ENCODE data around the gene HDLBP.

Gene HDLBP

DNA sequence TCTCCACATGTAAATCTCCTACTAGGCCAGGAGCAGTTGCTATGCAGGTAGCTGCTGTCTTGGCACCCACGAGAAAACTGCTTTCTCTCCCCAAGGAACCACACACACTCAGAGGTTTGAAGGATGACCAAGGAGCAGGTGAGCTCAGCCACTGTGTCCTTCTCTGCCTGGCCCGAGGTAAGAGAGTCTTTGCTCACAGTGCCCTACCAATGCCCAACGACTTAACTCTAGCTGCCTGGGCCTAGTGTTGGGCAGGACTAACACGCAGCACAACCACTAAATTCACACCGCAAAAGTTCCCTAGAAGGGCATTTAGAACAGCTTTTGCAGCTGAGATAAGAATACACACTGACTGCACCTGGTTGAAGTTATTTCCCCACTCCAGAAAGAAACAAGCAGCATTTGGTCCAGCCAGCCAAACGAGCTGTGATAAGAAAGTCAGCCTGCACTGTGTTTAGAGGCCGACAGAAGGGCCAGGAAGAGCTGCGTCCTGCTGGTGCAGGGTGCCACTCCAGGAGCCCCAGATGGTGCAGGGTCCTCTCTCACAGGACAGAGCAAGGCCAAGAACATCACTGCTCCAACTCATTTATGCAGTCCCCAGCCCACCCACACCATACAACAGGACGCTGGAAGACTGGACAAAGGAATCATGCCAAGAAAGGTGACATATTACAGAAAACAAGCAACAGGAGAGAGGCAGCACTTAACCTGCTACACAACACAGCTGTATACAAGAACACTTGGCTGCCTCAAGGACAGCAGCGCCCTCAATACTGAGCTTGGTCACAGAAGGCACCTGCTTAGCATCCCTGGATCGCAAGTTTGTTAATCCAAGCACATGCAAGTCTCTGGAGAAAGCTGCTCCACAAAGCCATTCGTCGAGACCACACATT, 12.5 kb downstream of the HDLBP start:
- no peaks in the 10 kb centered on the region for H3K27me3 ChIP-seq (ENCODE audit: low read depth, low read length)
- no peaks in the 10 kb centered on the region for H3K9me3 ChIP-seq (ENCODE audit: insufficient read depth, low read length)
- H2AFZ ChIP-seq (ENCODE audit: low read depth, low read length), result no peak overlapping the region
- H3K36me3 ChIP-seq (replicated peaks; ENCODE audit: low read depth, low read length), result no peaks in the 10 kb centered on the region
- peaks cover 59% of the 10 kb centered on the region for H4K20me1 ChIP-seq (ENCODE audit: insufficient read depth, low read length)
- peaks cover 97% of the 10 kb centered on the region for H3K79me2 ChIP-seq (ENCODE audit: low read length)
- no peak overlapping the region for H3K4me2 ChIP-seq (ENCODE audit: low read length)
- no peak overlapping the region for H3K4me3 ChIP-seq (ENCODE audit: low read length)
- TF ChIP-seq, protein P1, sequence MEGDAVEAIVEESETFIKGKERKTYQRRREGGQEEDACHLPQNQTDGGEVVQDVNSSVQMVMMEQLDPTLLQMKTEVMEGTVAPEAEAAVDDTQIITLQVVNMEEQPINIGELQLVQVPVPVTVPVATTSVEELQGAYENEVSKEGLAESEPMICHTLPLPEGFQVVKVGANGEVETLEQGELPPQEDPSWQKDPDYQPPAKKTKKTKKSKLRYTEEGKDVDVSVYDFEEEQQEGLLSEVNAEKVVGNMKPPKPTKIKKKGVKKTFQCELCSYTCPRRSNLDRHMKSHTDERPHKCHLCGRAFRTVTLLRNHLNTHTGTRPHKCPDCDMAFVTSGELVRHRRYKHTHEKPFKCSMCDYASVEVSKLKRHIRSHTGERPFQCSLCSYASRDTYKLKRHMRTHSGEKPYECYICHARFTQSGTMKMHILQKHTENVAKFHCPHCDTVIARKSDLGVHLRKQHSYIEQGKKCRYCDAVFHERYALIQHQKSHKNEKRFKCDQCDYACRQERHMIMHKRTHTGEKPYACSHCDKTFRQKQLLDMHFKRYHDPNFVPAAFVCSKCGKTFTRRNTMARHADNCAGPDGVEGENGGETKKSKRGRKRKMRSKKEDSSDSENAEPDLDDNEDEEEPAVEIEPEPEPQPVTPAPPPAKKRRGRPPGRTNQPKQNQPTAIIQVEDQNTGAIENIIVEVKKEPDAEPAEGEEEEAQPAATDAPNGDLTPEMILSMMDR (IDR thresholded peaks at IDR 0.05; ENCODE audit: low read depth, low read length), result no peak
- TF ChIP-seq EZH2phosphoT487 (IDR thresholded peaks at IDR 0.05; ENCODE audit: low read depth), result no peak
- no peaks in the 10 kb centered on the region for H3K4me1 ChIP-seq (ENCODE audit: low read length)
- no peak overlapping the region for H3K27ac ChIP-seq (ENCODE audit: low read length)
- no peak overlapping the region for H3K9ac ChIP-seq (ENCODE audit: low read length)

DNA sequence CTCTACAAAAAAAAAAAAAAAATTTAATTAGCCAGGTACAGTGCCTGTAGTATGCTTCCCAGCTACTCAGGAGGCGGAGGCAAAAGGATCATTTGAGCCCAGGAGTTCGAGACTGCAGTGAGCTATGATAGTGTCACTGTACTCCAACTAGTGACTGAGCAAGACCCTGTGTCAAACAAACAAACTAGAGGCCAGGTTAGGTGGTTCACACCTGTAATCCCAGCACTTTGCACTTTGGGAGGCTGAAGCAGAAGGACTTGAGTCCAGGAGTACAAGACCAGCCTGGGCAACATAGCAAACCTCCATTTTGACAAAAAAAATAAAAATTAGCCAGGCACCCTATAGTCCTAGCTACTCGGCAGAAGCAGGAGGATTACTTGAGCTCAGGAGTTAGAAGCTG, 13.4 kb downstream of the HDLBP start:
- Histone ChIP-seq H3K9ac (ENCODE audit: low read length) (no peak overlapping the region), H4K20me1 (ENCODE audit: insufficient read depth, low read length) (peaks cover 60% of the 10 kb centered on the region), H3K4me3 (ENCODE audit: low read length) (no peak overlapping the region), H3K9me3 (ENCODE audit: insufficient read depth, low read length) (no peaks in the 10 kb centered on the region), H3K79me2 (ENCODE audit: low read length) (peaks cover 94% of the 10 kb centered on the region), H3K27ac (ENCODE audit: low read length) (no peak overlapping the region), H3K4me1 (ENCODE audit: low read length) (no peaks in the 10 kb centered on the region), H3K36me3 (replicated peaks; ENCODE audit: low read depth, low read length) (no peaks in the 10 kb centered on the region), H3K4me2 (ENCODE audit: low read length) (no peak overlapping the region), H2AFZ (ENCODE audit: low read depth, low read length) (no peak overlapping the region), H3K27me3 (ENCODE audit: low read depth, low read length) (no peaks in the 10 kb centered on the region)
- no peak for TF ChIP-seq EZH2phosphoT487 (IDR thresholded peaks at IDR 0.05; ENCODE audit: low read depth)
- TF ChIP-seq, protein P1 (IDR thresholded peaks at IDR 0.05; ENCODE audit: low read depth, low read length), result no peak

DNA sequence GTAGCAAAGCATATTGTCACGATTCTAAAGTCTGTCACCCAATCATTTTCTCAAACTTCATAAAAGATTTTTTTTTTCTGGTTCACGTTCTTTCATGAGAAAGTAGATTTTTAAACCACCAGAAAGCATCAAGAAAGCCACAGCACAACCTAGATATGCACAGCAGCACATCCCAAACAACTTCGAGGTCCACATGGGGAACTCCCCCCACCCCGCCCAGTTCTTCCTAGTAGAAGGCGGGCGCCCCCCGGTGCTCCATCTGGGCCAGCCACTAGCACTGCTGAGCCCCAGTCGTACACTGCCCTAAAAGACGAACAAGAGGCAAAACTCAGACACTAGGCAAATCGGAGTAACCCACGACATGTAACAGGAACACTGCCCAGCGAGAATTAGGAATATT, 15.5 kb downstream of the HDLBP start:
- Histone ChIP-seq H2AFZ (ENCODE audit: low read depth, low read length) (no peak overlapping the region), H3K79me2 (ENCODE audit: low read length) (peaks cover 95% of the 10 kb centered on the region), H3K36me3 (replicated peaks; ENCODE audit: low read depth, low read length) (no peaks in the 10 kb centered on the region), H3K4me3 (ENCODE audit: low read length) (no peak overlapping the region), H3K9ac (ENCODE audit: low read length) (no peak overlapping the region), H3K27ac (ENCODE audit: low read length) (no peak overlapping the region), H3K4me1 (ENCODE audit: low read length) (no peaks in the 10 kb centered on the region), H3K4me2 (ENCODE audit: low read length) (no peak overlapping the region), H4K20me1 (ENCODE audit: insufficient read depth, low read length) (peaks cover 75% of the 10 kb centered on the region), H3K9me3 (ENCODE audit: insufficient read depth, low read length) (no peaks in the 10 kb centered on the region), H3K27me3 (ENCODE audit: low read depth, low read length) (no peaks in the 10 kb centered on the region)
- TF ChIP-seq, protein P1 (IDR thresholded peaks at IDR 0.05; ENCODE audit: low read depth, low read length), result no peak
- TF ChIP-seq EZH2phosphoT487 (IDR thresholded peaks at IDR 0.05; ENCODE audit: low read depth), result no peak

DNA sequence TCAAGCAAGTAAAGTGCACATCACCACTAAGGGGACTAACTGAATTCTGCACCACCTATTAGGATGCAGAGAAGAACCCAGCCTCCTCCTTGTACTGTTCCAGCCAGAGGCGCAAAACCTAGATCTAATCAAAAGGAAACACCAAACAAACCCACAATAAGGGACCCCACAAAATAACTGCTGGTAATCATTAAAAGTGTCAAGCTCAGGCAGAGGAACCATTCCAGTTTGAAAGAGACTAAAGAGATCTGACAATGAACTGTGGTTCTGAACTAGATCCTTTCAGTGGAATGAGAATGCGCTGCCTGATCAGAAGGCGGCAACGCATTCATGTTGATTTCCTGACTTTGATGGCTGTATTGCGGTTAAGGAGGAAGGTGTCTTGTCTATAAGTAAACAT, 16.8 kb downstream of the HDLBP start:
- Histone ChIP-seq H3K36me3 (replicated peaks; ENCODE audit: low read depth, low read length) (no peaks in the 10 kb centered on the region), H3K4me3 (ENCODE audit: low read length) (no peak overlapping the region), H3K27ac (ENCODE audit: low read length) (no peak overlapping the region), H4K20me1 (ENCODE audit: insufficient read depth, low read length) (peaks cover 69% of the 10 kb centered on the region), H3K9ac (ENCODE audit: low read length) (no peak overlapping the region), H2AFZ (ENCODE audit: low read depth, low read length) (no peak overlapping the region), H3K27me3 (ENCODE audit: low read depth, low read length) (no peaks in the 10 kb centered on the region), H3K79me2 (ENCODE audit: low read length) (peaks cover 93% of the 10 kb centered on the region), H3K4me2 (ENCODE audit: low read length) (no peak overlapping the region), H3K9me3 (ENCODE audit: insufficient read depth, low read length) (no peaks in the 10 kb centered on the region), H3K4me1 (ENCODE audit: low read length) (no peaks in the 10 kb centered on the region)
- TF ChIP-seq EZH2phosphoT487 (IDR thresholded peaks at IDR 0.05; ENCODE audit: low read depth), result no peak
- TF ChIP-seq, protein P1 (IDR thresholded peaks at IDR 0.05; ENCODE audit: low read depth, low read length), result no peak

Measured in OCI-LY3 (cell line).